H1 (cell line): Measurements from ENCODE around the gene SFXN4. TPM values are rescaled to one million over a fixed set of nuclear protein-coding genes. Genes with fewer than 3 reads are reported as not detected.

Experiments
- CEBPB ChIP-seq: IDR thresholded peaks from 2 replicates; pipeline ENCODE4 v1.6.1; 2012; ENCODE audit warnings: low read depth, low read length
- CHD7 ChIP-seq: fragments of 300-600 bp; sonication (generic); IDR thresholded peaks from 2 replicates; pipeline ENCODE4 v1.7.1; 2012; ENCODE audit warnings: low read length, moderate library complexity, mild to moderate bottlenecking, inconsistent platforms; ENCODE audit not compliant: insufficient replicate concordance
- GABPA ChIP-seq: IDR thresholded peaks from 2 replicates; pipeline ENCODE4 v1.6.1; 2011; ENCODE audit warnings: mild to moderate bottlenecking, low read length, moderate library complexity, borderline replicate concordance; ENCODE audit not compliant: insufficient read depth
- HDAC6 ChIP-seq: IDR thresholded peaks from one replicate; pipeline ENCODE4 v1.7.1; 2012; ENCODE audit warnings: low read depth, mild to moderate bottlenecking, inconsistent platforms, low read length, moderate library complexity
- POLR2AphosphoS5 ChIP-seq: IDR thresholded peaks from 2 replicates; pipeline ENCODE4 v1.6.1; 2011; ENCODE audit warnings: low read depth, low read length
- RAD21 ChIP-seq, 2 experiments: IDR thresholded peaks in 1 of 2; conservative IDR thresholded peaks in 1 of 2; 2 replicates each; pipeline ENCODE4 v1.6.1; 2011; ENCODE audit warnings: low read depth in 2 of 2, low read length in 2 of 2, improper control_type of control experiment in 1 of 2, inconsistent platforms in 1 of 2, mild to moderate bottlenecking in 1 of 2, moderate library complexity in 1 of 2
- RNF2 ChIP-seq: fragments of 200-900, 300-1000 bp; sonication (generic); IDR thresholded peaks from 2 replicates; pipeline ENCODE4 v1.7.1; 2016; ENCODE audit warnings: borderline replicate concordance, low read depth, mild to moderate bottlenecking, antibody characterized with exemption, low read length; ENCODE audit not compliant: poor library complexity, severe bottlenecking; ENCODE audit errors: missing control alignments
- SP4 ChIP-seq: IDR thresholded peaks from 2 replicates; pipeline ENCODE4 v1.6.1; 2012; ENCODE audit warnings: low read length, inconsistent platforms
- TAF1 ChIP-seq: IDR thresholded peaks from 2 replicates; pipeline ENCODE4 v1.6.1; 2011; ENCODE audit warnings: mild to moderate bottlenecking, low read depth, low read length
- TAF7 ChIP-seq: optimal IDR thresholded peaks from 2 replicates; pipeline ENCODE3; 2011; ENCODE audit warnings: low read depth, mild to moderate bottlenecking, inconsistent platforms, low read length, moderate library complexity, borderline replicate concordance
- polyA plus RNA-seq, 7 experiments: library from polyadenylated mRNA; depleted of rRNA in 3 of 7; stranded (reverse) in 5 of 7; unstranded in 2 of 7; fragments of >200 nt in 5 of 7; fragments of 200-250 nt in 2 of 7; gene quantifications; 1 replicate in 5 of 7; 2 replicates in 1 of 7; 4 replicates in 1 of 7; pipeline versions ENCODE4 v1.2.1 to v1.2.3, GENCODE V29; 2011 to 2013; ENCODE audit warnings: missing spikeins in 2 of 7, mixed read lengths in 2 of 7
- total RNA-seq: library from RNA; stranded (reverse); fragmentation: NEBNext Ultra II Directional; extraction: Animal tissue kit (Norgen Biotek cat#: 25700); gene quantifications from 2 replicates; pipeline ENCODE4 v1.2.1, GENCODE V29; 2021

The SFXN4 gene
- total and polyA plus RNA-seq, 2 of the 8 experiments (the other 6 are each of a cell fraction or from before 2014, with no cell fraction given) = 15.4 to 21.6 TPM

DNA sequence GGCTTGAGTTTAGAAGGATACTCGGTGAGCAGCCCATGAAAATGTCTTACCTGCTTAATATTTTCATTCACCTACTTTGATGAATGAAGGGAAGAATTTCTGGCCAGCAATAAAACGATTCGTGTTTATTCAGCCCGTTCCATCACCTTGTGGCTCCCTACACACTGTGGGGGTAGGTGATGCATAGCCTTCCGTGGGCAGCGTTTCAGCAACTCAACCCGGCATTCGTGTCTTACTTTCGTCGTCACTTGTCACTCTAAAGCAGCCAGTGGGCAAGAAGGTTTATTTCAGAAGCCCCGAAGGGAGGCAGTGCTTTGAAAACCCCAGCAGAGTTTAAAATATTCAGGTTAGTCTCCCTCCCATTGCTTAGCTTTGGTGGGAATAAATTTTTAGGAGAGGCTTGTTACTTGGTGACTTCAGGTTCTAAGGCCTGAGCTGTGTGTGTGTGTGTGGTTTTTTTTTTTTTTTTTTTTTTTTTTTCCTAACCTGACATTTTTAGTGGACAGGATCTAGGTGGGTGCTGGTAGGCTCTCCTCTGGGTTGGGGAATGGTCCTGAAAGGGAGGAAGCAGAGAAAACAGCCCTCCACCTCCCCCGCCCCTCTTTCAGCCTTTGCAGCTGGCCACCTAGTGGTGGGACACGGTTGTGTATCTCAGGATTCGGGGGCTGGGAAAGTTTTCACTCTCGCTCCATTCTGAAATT is 43.7 kb upstream of the SFXN4 start (continued):
- TF ChIP-seq POLR2AphosphoS5 = no peak
- no peak for TF ChIP-seq SP4
- no peak for TF ChIP-seq TAF7
- TF ChIP-seq CEBPB = no peak
- TF ChIP-seq HDAC6 = no peak
- no peak; the same call in 1 of the 2 replicates for TF ChIP-seq GABPA
- TF ChIP-seq CHD7 = no peak
- TF ChIP-seq RNF2 = peak; percentile 63
- no peak for TF ChIP-seq TAF1
- TF ChIP-seq RAD21 (IDR thresholded peaks at IDR 0.05 in 1 of 2, conservative IDR thresholded peaks at IDR 0.05 in 1 of 2; ENCODE audit: low read depth in 2 of 2, low read length in 2 of 2) = peak; percentile 30 to 65; a peak in 3 of 4 replicates
